H9 (cell line): ENCODE results near the gene TAF1L. TPM values are rescaled to one million over a fixed set of nuclear protein-coding genes. Genes with fewer than 3 reads are reported as not detected.

Source experiments
- DNase-seq: peaks from one replicate; pipeline ENCODE4 v3.0.0-alpha.2; 2017
- H2AFZ ChIP-seq: one replicate; pipeline ENCODE4 v1.6.1; 2013; ENCODE audit warnings: mild to moderate bottlenecking, low read length, control low read depth, moderate library complexity
- H2AK5ac ChIP-seq: 2 replicates; pipeline ENCODE4 v1.6.1; 2013; ENCODE audit warnings: low read length, control low read depth, mixed read lengths; ENCODE audit not compliant: insufficient read length
- H2BK120ac ChIP-seq: one replicate; pipeline ENCODE4 v1.6.1; 2013; ENCODE audit warnings: low read depth, mild to moderate bottlenecking, low read length, control low read depth, inconsistent platforms; ENCODE audit not compliant: poor library complexity, severe bottlenecking
- H2BK12ac ChIP-seq: 2 replicates; pipeline ENCODE4 v1.6.1; 2013; ENCODE audit warnings: low read length, control low read depth, mixed read lengths, low read depth; ENCODE audit not compliant: insufficient read length
- H2BK15ac ChIP-seq: 2 replicates; pipeline ENCODE4 v1.6.1; 2013; ENCODE audit warnings: low read depth, low read length, control low read depth
- H2BK20ac ChIP-seq: one replicate; pipeline ENCODE4 v1.6.1; 2013; ENCODE audit warnings: low read depth, mild to moderate bottlenecking, low read length, control low read depth, inconsistent platforms; ENCODE audit not compliant: poor library complexity, severe bottlenecking
- H2BK5ac ChIP-seq: 2 replicates; pipeline ENCODE4 v1.6.1; 2013; ENCODE audit warnings: low read length, control low read depth, mixed read lengths; ENCODE audit not compliant: insufficient read length
- H3K14ac ChIP-seq: 2 replicates; pipeline ENCODE4 v1.6.1; 2013; ENCODE audit warnings: low read length, control low read depth; ENCODE audit not compliant: insufficient read depth
- H3K18ac ChIP-seq: 2 replicates; pipeline ENCODE4 v1.6.1; 2013; ENCODE audit warnings: low read depth, mild to moderate bottlenecking, mixed read lengths, low read length, control low read depth; ENCODE audit not compliant: insufficient read length
- H3K23ac ChIP-seq: 2 replicates; pipeline ENCODE4 v1.6.1; 2013; ENCODE audit warnings: low read length, control low read depth, mixed read lengths, low read depth; ENCODE audit not compliant: insufficient read length
- H3K23me2 ChIP-seq: 2 replicates; pipeline ENCODE4 v1.6.1; 2013; ENCODE audit warnings: low read depth, mild to moderate bottlenecking, mixed read lengths, low read length, control low read depth; ENCODE audit not compliant: insufficient read length, poor library complexity, severe bottlenecking
- H3K27ac ChIP-seq: 2 replicates; pipeline ENCODE4 v1.5.1; 2013; ENCODE audit warnings: low read length, control low read depth, mixed read lengths, low read depth; ENCODE audit not compliant: insufficient read length
- H3K27me3 ChIP-seq: 2 replicates; pipeline ENCODE4 v1.6.1; 2013; ENCODE audit warnings: low read length, control low read depth, inconsistent platforms; ENCODE audit not compliant: insufficient read depth
- H3K4ac ChIP-seq: 2 replicates; pipeline ENCODE4 v1.6.1; 2013; ENCODE audit warnings: low read depth, mild to moderate bottlenecking, control low read depth, inconsistent platforms, low read length, moderate library complexity
- H3K4me1 ChIP-seq: 2 replicates; pipeline ENCODE4 v1.6.1; 2013; ENCODE audit warnings: low read length, control low read depth, inconsistent platforms; ENCODE audit not compliant: insufficient read depth
- H3K4me2 ChIP-seq: 2 replicates; pipeline ENCODE4 v1.6.1; 2013; ENCODE audit warnings: low read length, control low read depth, mixed read lengths; ENCODE audit not compliant: insufficient read length, insufficient read depth
- H3K56ac ChIP-seq: 2 replicates; pipeline ENCODE4 v1.6.1; 2013; ENCODE audit warnings: low read depth, mild to moderate bottlenecking, mixed read lengths, low read length, control low read depth; ENCODE audit not compliant: insufficient read length
- H3K79me1 ChIP-seq: 2 replicates; pipeline ENCODE4 v1.6.1; 2013; ENCODE audit warnings: low read depth, mild to moderate bottlenecking, moderate library complexity, low read length, control low read depth, inconsistent platforms; ENCODE audit not compliant: insufficient read depth, poor library complexity, severe bottlenecking
- H3K79me2 ChIP-seq: 2 replicates; pipeline ENCODE4 v1.6.1; 2013; ENCODE audit warnings: low read length, control low read depth, inconsistent platforms; ENCODE audit not compliant: insufficient read depth
- H3K9ac ChIP-seq: 2 replicates; pipeline ENCODE4 v1.6.1; 2013; ENCODE audit warnings: low read length, control low read depth, mixed read lengths; ENCODE audit not compliant: insufficient read length; ENCODE audit errors: extremely low read depth
- H3K9me3 ChIP-seq: one replicate; pipeline ENCODE4 v1.6.1; 2013; ENCODE audit warnings: low read depth, low read length, inconsistent platforms; ENCODE audit not compliant: control insufficient read depth
- H3T11ph ChIP-seq: one replicate; pipeline ENCODE4 v1.6.1; 2013; ENCODE audit warnings: mild to moderate bottlenecking, low read length, control low read depth, inconsistent platforms
- H4K20me1 ChIP-seq: one replicate; pipeline ENCODE4 v1.6.1; 2013; ENCODE audit not compliant: control insufficient read depth, insufficient read length, insufficient read depth
- H4K5ac ChIP-seq: 2 replicates; pipeline ENCODE4 v1.6.1; 2013; ENCODE audit warnings: low read depth, mild to moderate bottlenecking, mixed read lengths, low read length, control low read depth; ENCODE audit not compliant: insufficient read length
- H4K8ac ChIP-seq: replicated peaks from 2 replicates; pipeline ENCODE4 v1.6.1; 2013; ENCODE audit warnings: low read length, control low read depth, mixed read lengths, low read depth; ENCODE audit not compliant: insufficient read length
- H4K91ac ChIP-seq: 2 replicates; pipeline ENCODE4 v1.6.1; 2013; ENCODE audit warnings: low read depth, mild to moderate bottlenecking, moderate library complexity, mixed read lengths, low read length, control low read depth; ENCODE audit not compliant: insufficient read length
- H3K27ac Mint-ChIP-seq, 3 experiments: 2 replicates in 2 of 3; 3 replicates in 1 of 3; pipeline ENCODE4 v1.8.0; 2020 to 2021; ENCODE audit warnings: mixed read lengths in 3 of 3, mild to moderate bottlenecking in 1 of 3, moderate library complexity in 1 of 3
- H3K27me3 Mint-ChIP-seq: 2 replicates; pipeline ENCODE4 v1.8.0; 2021; ENCODE audit warnings: low read depth, mild to moderate bottlenecking, moderate library complexity, mixed read lengths
- H3K36me3 Mint-ChIP-seq, 3 experiments: 2 replicates in 2 of 3; 3 replicates in 1 of 3; pipeline ENCODE4 v1.8.0; 2020 to 2021; ENCODE audit warnings: low read depth in 3 of 3, mixed read lengths in 3 of 3; ENCODE audit not compliant: insufficient read depth in 1 of 3
- H3K4me1 Mint-ChIP-seq, 2 experiments: 2 replicates each; pipeline ENCODE4 v1.8.0; 2020; ENCODE audit warnings: mixed read lengths in 2 of 2
- H3K4me3 Mint-ChIP-seq, 2 experiments: 2 replicates in 1 of 2; 3 replicates in 1 of 2; pipeline ENCODE4 v1.8.0; 2020 to 2021; ENCODE audit warnings: mild to moderate bottlenecking in 2 of 2, mixed read lengths in 2 of 2, moderate library complexity in 1 of 2
- H3K9me3 Mint-ChIP-seq, 2 experiments: 2 replicates in 1 of 2; 3 replicates in 1 of 2; pipeline ENCODE4 v1.8.0; 2020; ENCODE audit warnings: mild to moderate bottlenecking in 2 of 2, mixed read lengths in 2 of 2, moderate library complexity in 1 of 2
- CTCF ChIP-seq: fragments of 200-600 bp; sonication (generic); conservative IDR thresholded peaks from 3 replicates; pipeline ENCODE4 v1.8.0; 2021; ENCODE audit warnings: antibody characterized with exemption, mild to moderate bottlenecking
- WGBS: extraction: QIAGEN DNeasy Blood & Tissue Kit; methylation state at CpG from one replicate; pipeline ENCODE4 v1.1.7; 2013; ENCODE audit warnings: missing lambda C conversion rate, low lambda C conversion rate, mixed read lengths; ENCODE audit not compliant: insufficient read length; ENCODE audit errors: extremely low coverage; 5-methylcytosine and 5-hydroxymethylcytosine counted together
- long read RNA-seq: library from polyadenylated mRNA; unstranded; transcript quantifications from one replicate; pipeline ENCODE4 v2.0.0, GENCODE V29; 2020
- total RNA-seq: library from RNA; stranded (reverse); gene quantifications from 2 replicates; pipeline ENCODE4 v1.2.1, GENCODE V29; 2021

Gene TAF1L
- not detected in 2 replicates for total RNA-seq
- long read RNA-seq, result 0 reads

DNA sequence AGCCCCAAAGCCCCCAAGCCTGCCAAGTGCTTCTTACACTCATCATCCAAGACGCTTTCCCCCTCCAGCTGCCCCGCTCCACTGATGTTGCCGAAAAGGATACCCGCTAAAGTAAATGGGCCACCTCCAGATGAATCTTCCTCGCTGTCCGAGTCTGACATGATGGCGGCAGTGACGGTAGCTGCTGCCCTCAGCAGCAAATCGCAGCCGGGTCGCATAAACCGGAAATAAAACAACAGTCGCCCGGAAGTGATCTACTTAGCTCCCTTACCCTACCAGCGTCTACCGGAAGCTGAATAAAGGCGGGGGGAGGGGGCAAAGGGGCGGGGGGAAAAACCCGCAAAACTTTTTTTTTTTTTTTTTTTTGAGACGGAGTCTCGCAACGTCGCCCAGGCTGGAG is at the start of gene TAF1L:
Gene TAF1L (minus strand): TSS at position 308 of the 400 bp plus-strand sequence. CDS start 90 bp downstream, at position 218.
- WGBS, result no CpG with 5 or more reads among the region's 23 CpGs
- Histone ChIP-seq H3K23me2 (no peaks in the 10 kb centered on the region), H3K9ac (no peak within 1 kb of the TSS), H3K23ac (no peak within 1 kb of the TSS), H4K91ac (no peak within 1 kb of the TSS), H3K18ac (no peak within 1 kb of the TSS), H3K4ac (no peak within 1 kb of the TSS), H2AFZ (no peak within 1 kb of the TSS), H2BK20ac (no peak within 1 kb of the TSS), H3K14ac (no peak within 1 kb of the TSS), H3K27me3 (no peaks in the 10 kb centered on the region), H3K4me2 (no peak within 1 kb of the TSS), H4K20me1 (no peaks in the 10 kb centered on the region), H4K8ac (no peak within 1 kb of the TSS), H3K9me3 (no peaks in the 10 kb centered on the region), H2BK120ac (no peak within 1 kb of the TSS), H3K79me1 (no peaks in the 10 kb centered on the region), H3T11ph (no peak within 1 kb of the TSS), H3K56ac (no peak within 1 kb of the TSS), H2BK12ac (no peak within 1 kb of the TSS), H2AK5ac (no peak within 1 kb of the TSS), H4K5ac (no peak within 1 kb of the TSS), H3K27ac (no peak within 1 kb of the TSS), H2BK15ac (no peak within 1 kb of the TSS), H3K79me2 (no peaks in the 10 kb centered on the region), H3K4me1 (no peaks in the 10 kb centered on the region), H2BK5ac (no peak within 1 kb of the TSS)
- H3K27me3 Mint-ChIP-seq, result peaks cover 7% of the 10 kb centered on the region
- DNase-seq, result no peak
- no peak for TF ChIP-seq CTCF
- H3K4me1 Mint-ChIP-seq, result no peaks in the 10 kb centered on the region
- no peaks in the 10 kb centered on the region for H3K36me3 Mint-ChIP-seq
- H3K9me3 Mint-ChIP-seq, result peaks cover 4 to 34% of the 10 kb centered on the region in 2 experiments; a peak in 4 of 5 replicates
- no peak within 1 kb of the TSS for H3K4me3 Mint-ChIP-seq
- no peak within 1 kb of the TSS for H3K27ac Mint-ChIP-seq
